Kidney epithelial cell (primary cell): Measurements from ENCODE around the gene PHLDB3. TPM values are rescaled to one million over a fixed set of nuclear protein-coding genes. Genes with fewer than 3 reads are reported as not detected.
"Not testable (repeated sequence)": the region's sequence is repeated elsewhere in the genome, so short reads cannot be mapped to it uniquely, and the experiment has no call there.

Experiments
- DNase-seq: peaks from one replicate; pipeline ENCODE4 v3.0.0-alpha.2; 2010; ENCODE audit warnings: low read depth
- H3K27me3 ChIP-seq: 2 replicates; pipeline ENCODE4 v1.6.0; 2011; ENCODE audit warnings: low read length; ENCODE audit not compliant: control insufficient read depth, insufficient read depth
- H3K36me3 ChIP-seq: 2 replicates; pipeline ENCODE4 v1.5.1; 2011; ENCODE audit warnings: low read length; ENCODE audit not compliant: control insufficient read depth, insufficient read depth
- H3K4me3 ChIP-seq: 2 replicates; pipeline ENCODE4 v1.5.1; 2011; ENCODE audit warnings: low read depth, mild to moderate bottlenecking, control low read depth, low read length
- CTCF ChIP-seq: IDR thresholded peaks from 2 replicates; pipeline ENCODE4 v1.5.1; 2011; ENCODE audit warnings: mild to moderate bottlenecking, moderate library complexity, low read length, control low read depth, inconsistent platforms; ENCODE audit not compliant: insufficient read depth, poor library complexity, severe bottlenecking
- total RNA-seq: library from RNA; depleted of rRNA; stranded (reverse); fragments of >200 nt; gene quantifications from 2 replicates; pipeline ENCODE4 v1.2.3, GENCODE V29; 2015

PHLDB3 gene
- total RNA-seq, 1 donor from 2014 or later, result 15.8 TPM

GRCh38 chr19:43445426-43445825 lies 59.1 kb downstream of the PHLDB3 start:
- Histone ChIP-seq H3K27me3 (no peaks in the 10 kb centered on the region), H3K36me3 (no peaks in the 10 kb centered on the region), H3K4me3 (no peak overlapping the region)
- no peak for DNase-seq
- no peak for TF ChIP-seq CTCF

- Histone ChIP-seq H3K36me3 (no peaks in the 10 kb centered on the region), H3K27me3 (no peaks in the 10 kb centered on the region), H3K4me3 (no peak overlapping the region)
- no peak for TF ChIP-seq CTCF
- DNase-seq, result no peak
Measured at GRCh38 chr19:43444531-43445287, 59.8 kb downstream of the PHLDB3 start.

- not testable (repeated sequence) for DNase-seq, H3K36me3 ChIP-seq, H3K4me3 ChIP-seq, H3K27me3 ChIP-seq
Measured at GRCh38 chr19:43444091-43444490, 60.5 kb downstream of the PHLDB3 start.

- no peak overlapping the region for H3K4me3 ChIP-seq
- no peaks in the 10 kb centered on the region for H3K27me3 ChIP-seq
- no peak for DNase-seq
- H3K36me3 ChIP-seq, result no peaks in the 10 kb centered on the region
- no peak for TF ChIP-seq CTCF
Measured at GRCh38 chr19:43441716-43442115, 62.8 kb downstream of the PHLDB3 start.

- H3K27me3 ChIP-seq, result no peaks in the 10 kb centered on the region
- DNase-seq, result no peak
- H3K36me3 ChIP-seq, result no peaks in the 10 kb centered on the region
- H3K4me3 ChIP-seq, result no peak overlapping the region
- no peak for TF ChIP-seq CTCF
Measured at GRCh38 chr19:43439709-43440063, 64.9 kb downstream of the PHLDB3 start.

GRCh38 chr19:43439032-43439708 lies 65.4 kb downstream of the PHLDB3 start:
- Histone ChIP-seq H3K4me3 (no peak overlapping the region), H3K36me3 (no peaks in the 10 kb centered on the region), H3K27me3 (no peaks in the 10 kb centered on the region)
- DNase-seq, result no peak
- TF ChIP-seq CTCF, result no peak
